Esophagus muscularis mucosa (tissue), 3 donors: Measurements from ENCODE around the gene HMOX1.

Source experiments
- POLR2A ChIP-seq: fragments of 450-650 bp; IDR thresholded peaks from one replicate; pipeline ENCODE4 v1.6.1; 2017; ENCODE audit warnings: antibody characterized with exemption, moderate library complexity, mild to moderate bottlenecking, low read depth
- POLR2AphosphoS5 ChIP-seq, 2 donors: sonication (generic); formaldehyde crosslinking; IDR thresholded peaks; one replicate each; pipeline ENCODE4 v1.6.1; 2017; ENCODE audit warnings: antibody characterized with exemption in 2 of 2
- TF ChIP-seq, protein P1 (sequence below), 3 experiments: fragments of 200-600 bp in 2 of 3; fragments of 450-650 bp in 1 of 3; sonication (generic) in 2 of 3; IDR thresholded peaks; one replicate each; pipeline ENCODE4 v1.5.1; 2017 to 2019; ENCODE audit warnings: antibody characterized with exemption in 3 of 3, mild to moderate bottlenecking in 2 of 3, moderate library complexity in 1 of 3

GRCh38 chr22:35383679-35384071 lies 2.8 kb downstream of the HMOX1 start:
- TF ChIP-seq, protein P1, sequence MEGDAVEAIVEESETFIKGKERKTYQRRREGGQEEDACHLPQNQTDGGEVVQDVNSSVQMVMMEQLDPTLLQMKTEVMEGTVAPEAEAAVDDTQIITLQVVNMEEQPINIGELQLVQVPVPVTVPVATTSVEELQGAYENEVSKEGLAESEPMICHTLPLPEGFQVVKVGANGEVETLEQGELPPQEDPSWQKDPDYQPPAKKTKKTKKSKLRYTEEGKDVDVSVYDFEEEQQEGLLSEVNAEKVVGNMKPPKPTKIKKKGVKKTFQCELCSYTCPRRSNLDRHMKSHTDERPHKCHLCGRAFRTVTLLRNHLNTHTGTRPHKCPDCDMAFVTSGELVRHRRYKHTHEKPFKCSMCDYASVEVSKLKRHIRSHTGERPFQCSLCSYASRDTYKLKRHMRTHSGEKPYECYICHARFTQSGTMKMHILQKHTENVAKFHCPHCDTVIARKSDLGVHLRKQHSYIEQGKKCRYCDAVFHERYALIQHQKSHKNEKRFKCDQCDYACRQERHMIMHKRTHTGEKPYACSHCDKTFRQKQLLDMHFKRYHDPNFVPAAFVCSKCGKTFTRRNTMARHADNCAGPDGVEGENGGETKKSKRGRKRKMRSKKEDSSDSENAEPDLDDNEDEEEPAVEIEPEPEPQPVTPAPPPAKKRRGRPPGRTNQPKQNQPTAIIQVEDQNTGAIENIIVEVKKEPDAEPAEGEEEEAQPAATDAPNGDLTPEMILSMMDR (IDR thresholded peaks at IDR 0.05) = no peak
- no peak for TF ChIP-seq POLR2A
- TF ChIP-seq POLR2AphosphoS5 (IDR thresholded peaks at IDR 0.05) = no peak
